Fibroblast of the conjunctiva (primary cell): Measurements from ENCODE around the gene PAPLN.
A peak's percentile ranks its signal among the peaks of the same experiment; 100 is the strongest.

Source experiments
- DNase-seq: peaks from one replicate; pipeline ENCODE4 v3.0.0-alpha.2; 2010; ENCODE audit warnings: low read depth

The PAPLN gene

GRCh38 chr14:73261075-73261474 is 23.8 kb downstream of the PAPLN start:
- no peak for DNase-seq

- DNase-seq: no peak
Observed at GRCh38 chr14:73261520-73262426, 24.5 kb downstream of the PAPLN start.

- DNase-seq: no peak
Observed at GRCh38 chr14:73262427-73263183, 25.3 kb downstream of the PAPLN start.

GRCh38 chr14:73263606-73264005 is 26.3 kb downstream of the PAPLN start:
- no peak for DNase-seq

GRCh38 chr14:73264080-73264884 is 27.0 kb downstream of the PAPLN start:
- DNase-seq: no peak

- no peak for DNase-seq
Observed at GRCh38 chr14:73264885-73265720, 27.8 kb downstream of the PAPLN start.

- DNase-seq: no peak
Observed at GRCh38 chr14:73265721-73266046, 28.4 kb downstream of the PAPLN start.

GRCh38 chr14:73266317-73266716 is 29.0 kb downstream of the PAPLN start:
- DNase-seq: no peak

GRCh38 chr14:73267474-73267873 is 30.2 kb downstream of the PAPLN start:
- no peak for DNase-seq

- DNase-seq: no peak
Observed at GRCh38 chr14:73269729-73270531, 32.6 kb downstream of the PAPLN start.

- no peak for DNase-seq
Observed at GRCh38 chr14:73272393-73272792, 35.1 kb downstream of the PAPLN start.

- no peak for DNase-seq
Observed at GRCh38 chr14:73273799-73274198, 36.5 kb downstream of the PAPLN start.

GRCh38 chr14:73276836-73277235 is 39.5 kb downstream of the PAPLN start:
- DNase-seq: no peak

- DNase-seq: no peak
Observed at GRCh38 chr14:73277376-73277775, 40.1 kb downstream of the PAPLN start.

GRCh38 chr14:73280903-73281302 is 43.6 kb downstream of the PAPLN start:
- DNase-seq: no peak

- peak; percentile 18 for DNase-seq
Observed at GRCh38 chr14:73283608-73284379, 46.5 kb downstream of the PAPLN start.

GRCh38 chr14:73285979-73286378 is 48.7 kb downstream of the PAPLN start:
- DNase-seq: no peak

- no peak for DNase-seq
Observed at GRCh38 chr14:73286598-73286997, 49.3 kb downstream of the PAPLN start.

GRCh38 chr14:73287071-73287470 is 49.8 kb downstream of the PAPLN start:
- DNase-seq: no peak

GRCh38 chr14:73289308-73289707 is 52.0 kb downstream of the PAPLN start:
- DNase-seq: no peak
